Fibroblast of the conjunctiva (primary cell): ENCODE data around the gene COL4A2.

ENCODE experiments used
- DNase-seq: peaks from one replicate; pipeline ENCODE4 v3.0.0-alpha.2; 2010; ENCODE audit warnings: low read depth

COL4A2 gene

GRCh38 chr13:110419946-110420345, 112.9 kb downstream of the COL4A2 start:
- DNase-seq: no peak

GRCh38 chr13:110420626-110421025, 113.5 kb downstream of the COL4A2 start:
- DNase-seq: no peak

DNA sequence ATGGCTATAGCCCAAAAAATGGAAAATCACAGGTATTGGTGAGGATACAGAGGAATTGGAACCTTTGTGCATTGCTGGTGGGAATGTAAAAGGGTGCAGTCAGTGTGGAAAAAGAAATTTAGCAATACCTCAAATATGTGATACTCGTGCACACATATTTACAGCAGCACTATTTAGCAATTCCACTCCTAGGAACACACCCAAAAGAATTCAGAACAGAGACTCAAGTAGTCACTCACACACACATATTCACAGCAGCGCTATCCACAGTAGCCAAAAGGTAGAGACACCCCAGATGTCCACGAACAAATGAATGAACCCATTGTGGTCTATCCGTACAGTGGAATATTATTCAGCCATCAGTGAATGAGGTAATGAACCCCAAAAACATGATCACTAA, 114.0 kb downstream of the COL4A2 start:
- DNase-seq: no peak

DNA sequence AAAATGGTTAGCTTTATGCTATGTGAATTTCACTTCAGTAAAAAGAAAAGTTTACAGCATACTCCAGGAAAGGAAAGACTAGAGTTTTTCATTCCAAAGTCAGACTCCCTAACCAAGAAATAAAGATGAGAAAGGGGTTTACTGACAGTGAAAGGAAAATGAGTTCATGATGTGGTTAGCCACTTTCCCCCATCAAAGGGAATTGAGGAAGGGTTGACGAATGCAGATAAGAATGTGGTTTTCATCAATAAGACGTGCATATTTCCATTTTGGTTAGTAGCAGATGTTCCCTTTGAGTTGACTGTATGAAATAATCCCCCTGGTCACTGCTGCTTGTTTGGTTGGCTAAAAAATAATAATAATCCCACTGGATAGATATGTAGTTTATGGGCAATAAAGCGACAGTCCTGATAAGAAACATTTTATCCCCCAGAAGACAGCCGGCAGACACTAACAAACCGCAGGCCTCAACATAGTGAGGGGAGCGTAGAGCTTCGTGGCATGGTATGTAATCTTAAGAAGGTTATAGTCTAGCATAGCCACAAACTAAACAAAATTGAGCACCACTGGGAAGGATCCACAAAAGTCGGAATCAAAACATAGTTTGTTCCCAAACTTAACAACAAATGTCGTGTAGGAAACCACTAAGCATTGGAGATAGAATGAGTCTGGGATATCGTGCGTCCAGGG, 114.8 kb downstream of the COL4A2 start:
- DNase-seq: no peak

DNA sequence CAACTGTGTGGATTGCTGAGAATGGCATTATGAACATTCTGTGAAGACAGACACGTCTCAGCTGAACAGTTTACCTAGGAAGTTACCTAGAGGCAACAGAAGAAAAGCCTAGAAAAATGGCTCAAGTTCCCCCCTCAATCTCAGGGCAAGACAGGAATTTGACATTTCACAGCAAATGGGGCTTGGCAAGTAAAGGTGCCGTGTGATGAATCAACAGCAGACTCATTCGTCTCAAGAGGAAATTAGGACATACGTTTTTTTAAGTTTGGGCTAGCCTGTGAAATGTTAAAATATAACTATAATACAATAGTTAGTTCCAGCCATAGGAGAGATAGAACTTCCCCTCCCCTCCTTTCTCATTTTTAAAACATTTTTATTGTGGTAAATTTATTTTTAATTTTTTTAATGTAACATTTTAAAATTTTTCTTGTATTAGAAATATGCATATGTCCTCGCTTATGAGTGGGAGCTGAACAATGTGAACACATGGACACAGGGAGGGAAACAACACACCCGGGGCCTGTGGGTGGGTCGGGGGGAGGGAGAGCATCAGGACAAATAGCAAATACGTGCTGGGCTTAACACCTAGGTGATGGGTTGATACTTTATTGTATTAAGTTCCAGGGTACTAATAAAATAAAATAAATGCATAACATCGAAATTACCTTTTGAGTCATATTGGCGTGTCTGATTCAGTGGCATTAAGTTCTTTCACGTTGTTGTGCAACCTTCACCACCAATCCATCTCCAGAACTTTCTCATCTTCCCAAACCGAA, 116.0 kb downstream of the COL4A2 start:
- DNase-seq: no peak

- no peak for DNase-seq
These were observed 116.7 kb downstream of the COL4A2 start for GRCh38 chr13:110423689-110424302.

DNA sequence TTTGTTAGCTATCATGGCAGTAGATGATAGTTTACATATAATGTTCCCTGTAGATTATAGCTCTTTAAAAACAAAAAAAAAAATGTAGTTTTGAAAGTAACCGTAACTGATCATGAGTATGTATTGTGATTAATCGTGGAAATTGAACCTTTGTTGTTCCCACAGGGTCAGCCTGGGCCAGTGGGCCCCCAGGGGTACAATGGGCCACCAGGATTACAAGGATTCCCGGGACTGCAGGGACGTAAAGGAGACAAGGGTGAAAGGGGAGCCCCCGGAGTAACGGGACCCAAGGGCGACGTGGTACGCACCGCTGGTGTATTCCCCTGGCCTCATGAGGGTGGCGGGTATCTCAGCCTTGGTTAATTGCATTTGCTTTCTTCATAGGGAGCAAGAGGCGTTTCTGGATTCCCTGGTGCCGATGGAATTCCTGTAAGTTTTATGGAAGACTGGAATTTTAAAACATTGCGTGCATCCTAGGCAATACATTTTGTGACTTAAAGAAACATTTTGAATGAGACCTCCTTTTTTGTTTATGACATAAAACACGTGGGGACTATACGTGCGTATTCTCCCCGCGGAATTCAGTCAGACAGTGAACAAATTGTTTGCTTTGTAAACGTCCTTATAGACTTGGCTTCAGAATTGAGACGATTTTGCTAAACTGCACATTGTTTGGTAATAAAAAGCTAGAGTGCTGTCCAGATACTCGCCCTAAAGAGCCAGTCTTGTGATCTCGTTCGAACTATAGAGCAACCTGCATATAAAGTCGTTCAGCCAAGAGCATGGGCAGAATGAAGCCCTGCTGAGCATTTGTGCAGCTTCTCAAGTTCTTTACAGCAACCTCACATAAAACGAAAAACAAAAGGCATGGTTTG, 117.7 kb downstream of the COL4A2 start:
- no peak for DNase-seq

- no peak for DNase-seq
These were observed 118.3 kb downstream of the COL4A2 start for GRCh38 chr13:110425444-110425780.

- DNase-seq: no peak
These were observed 119.7 kb downstream of the COL4A2 start for GRCh38 chr13:110426735-110427134.

DNA sequence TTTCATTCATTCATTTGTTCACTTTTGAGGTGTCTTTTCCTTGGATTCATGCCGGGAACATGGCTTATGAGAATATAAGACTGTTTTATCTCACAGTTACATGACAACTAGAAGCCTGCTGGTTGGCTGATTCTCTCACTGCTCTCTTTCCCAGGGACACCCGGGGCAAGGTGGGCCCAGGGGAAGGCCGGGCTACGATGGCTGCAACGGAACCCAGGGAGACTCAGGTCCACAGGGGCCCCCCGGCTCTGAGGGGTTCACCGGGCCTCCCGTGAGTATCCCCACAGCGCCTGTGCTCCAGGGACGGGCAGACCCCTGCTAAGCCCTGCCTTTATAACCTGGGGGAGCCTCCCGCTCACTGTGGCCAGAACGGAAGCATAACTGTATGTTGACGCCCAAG, 121.2 kb downstream of the COL4A2 start:
- DNase-seq: no peak

- DNase-seq: no peak
These were observed 123.6 kb downstream of the COL4A2 start for GRCh38 chr13:110430391-110431336.

- no peak for DNase-seq
These were observed 124.6 kb downstream of the COL4A2 start for GRCh38 chr13:110431425-110432294.

DNA sequence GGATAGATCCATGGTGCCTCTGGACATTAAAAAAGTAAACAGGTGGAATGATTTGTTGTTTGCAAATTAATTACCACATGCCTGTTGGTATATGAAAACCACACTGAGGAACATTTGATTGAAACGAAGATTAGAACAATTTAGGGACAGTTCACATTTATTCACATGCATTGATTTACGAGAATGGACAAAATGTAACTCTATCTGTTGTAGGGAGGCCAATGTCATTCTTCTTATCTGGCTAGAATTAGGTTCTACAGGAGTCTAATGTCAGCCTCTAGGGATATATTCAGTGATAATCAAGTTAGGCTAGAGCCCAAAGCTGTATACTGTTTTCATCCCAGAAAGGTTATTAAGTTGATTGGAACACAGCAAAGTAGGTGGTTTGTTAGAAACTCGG, 125.4 kb downstream of the COL4A2 start:
- no peak for DNase-seq

DNA sequence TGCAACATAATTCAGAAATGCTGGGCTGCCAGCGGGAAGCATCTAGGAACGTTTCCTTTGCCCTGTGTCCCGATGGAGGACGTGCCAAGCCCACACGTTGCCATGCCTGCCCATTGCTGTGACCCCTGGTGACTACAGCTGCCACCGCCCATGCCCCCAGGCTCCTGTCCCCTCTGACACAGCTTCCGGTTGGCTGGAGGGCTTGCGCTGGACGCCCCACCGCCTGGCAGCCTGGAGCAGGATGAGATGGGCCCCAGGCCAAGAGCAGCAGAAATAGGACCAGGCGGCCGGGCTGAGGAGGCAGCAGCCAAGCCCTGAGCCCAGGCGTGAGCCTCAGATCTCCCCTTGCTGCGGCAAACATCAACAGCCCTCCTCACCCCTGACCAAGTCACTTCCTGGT, 125.9 kb downstream of the COL4A2 start:
- no peak for DNase-seq

DNA sequence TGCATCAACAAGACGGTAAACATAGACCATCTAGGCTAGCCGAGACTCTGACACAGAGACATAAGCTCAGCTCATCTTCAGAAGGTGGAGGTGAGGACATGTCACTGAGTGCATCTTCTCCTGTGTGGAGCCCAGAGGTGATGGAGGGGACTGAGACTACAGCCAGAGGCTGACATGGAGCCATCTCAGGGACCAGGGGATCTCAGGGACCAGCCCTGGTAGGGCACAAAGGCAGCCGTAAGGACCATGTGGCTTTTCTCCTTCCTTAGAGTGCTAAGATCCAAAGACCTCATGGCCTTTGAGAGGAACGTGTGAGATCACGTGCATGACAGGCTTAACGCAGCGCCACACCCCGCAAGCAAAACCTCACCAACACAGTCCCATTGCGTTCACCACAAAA, 127.5 kb downstream of the COL4A2 start:
- no peak for DNase-seq

- DNase-seq: no peak
These were observed 128.2 kb downstream of the COL4A2 start for GRCh38 chr13:110435331-110435730.

DNA sequence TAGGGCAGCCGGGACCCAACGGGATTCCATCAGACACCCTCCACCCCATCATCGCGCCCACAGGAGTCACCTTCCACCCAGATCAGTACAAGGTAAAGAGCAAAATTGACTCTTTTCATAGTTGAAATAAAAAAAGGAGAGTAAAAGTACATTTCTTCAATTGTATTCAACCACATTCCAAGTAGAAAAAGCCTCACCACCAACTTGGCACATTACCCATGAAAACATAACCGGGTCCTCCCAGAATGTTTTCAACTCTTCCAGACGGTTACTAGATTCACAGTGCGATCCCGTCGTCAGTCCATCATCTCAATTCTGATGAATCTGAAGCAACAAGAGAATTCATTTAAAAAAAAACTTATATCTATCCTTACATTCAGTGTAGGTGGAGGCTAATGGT, 129.2 kb downstream of the COL4A2 start:
- DNase-seq: no peak

DNA sequence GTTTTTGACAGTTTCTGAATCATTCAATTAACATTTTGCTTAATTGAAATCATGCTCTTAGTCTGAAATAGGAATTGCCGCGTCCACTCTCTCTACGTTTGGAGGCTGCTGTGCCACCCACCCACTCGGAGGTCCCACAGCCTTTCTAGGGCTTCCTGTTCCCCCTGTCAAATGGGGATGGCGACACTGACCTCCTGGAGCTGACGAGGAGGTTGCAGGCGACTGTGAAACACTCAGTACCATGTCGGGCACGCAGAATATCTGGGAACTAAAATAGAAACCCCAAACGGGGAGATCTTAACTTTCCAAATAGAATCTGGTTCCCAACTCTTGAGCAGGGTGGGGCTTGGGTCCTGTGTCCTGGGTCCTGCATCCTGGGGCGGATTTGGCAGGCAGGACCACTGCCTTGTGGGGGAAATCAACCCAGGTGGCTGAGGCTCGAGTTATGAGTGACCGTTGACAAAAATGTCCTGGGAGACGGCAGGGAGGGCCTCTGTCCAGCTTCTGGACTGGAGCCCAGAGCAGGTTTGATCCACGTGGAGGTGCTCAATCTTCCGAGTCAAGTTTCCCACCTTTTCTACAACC, 129.8 kb downstream of the COL4A2 start:
- no peak for DNase-seq

DNA sequence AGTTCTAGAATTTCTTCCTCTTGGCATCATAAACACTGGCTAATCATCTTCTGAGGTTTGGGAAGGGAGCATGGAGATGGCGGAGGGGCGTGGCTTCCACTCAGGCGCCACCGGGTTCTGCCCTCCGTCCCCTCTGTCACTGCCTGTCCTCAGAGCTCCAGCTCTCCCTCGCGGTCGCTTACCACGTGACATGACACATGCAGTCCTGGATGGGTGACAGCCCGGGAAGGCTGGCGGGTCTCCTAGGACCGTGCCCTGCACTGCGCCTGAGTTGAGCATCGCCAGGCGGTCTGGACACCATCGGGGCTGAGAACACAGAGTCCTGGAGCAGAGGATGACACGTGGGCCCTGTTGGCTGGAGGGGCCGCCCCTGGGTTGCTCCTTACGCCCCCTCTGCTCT, 131.1 kb downstream of the COL4A2 start:
- DNase-seq: no peak

- no peak for DNase-seq
These were observed 131.7 kb downstream of the COL4A2 start for GRCh38 chr13:110438776-110439175.
